H54 (cell line): ENCODE measurements around the gene KRT33B.
"Not testable (repeated sequence)": the region's sequence is repeated elsewhere in the genome, so short reads cannot be mapped to it uniquely, and the experiment has no call there.

Experiments used
- DNase-seq: peaks from one replicate; pipeline ENCODE4 v3.0.0; 2011; ENCODE audit warnings: low spot score, mixed read lengths; ENCODE audit not compliant: insufficient read length
- FAIRE-seq: peaks from 3 replicates; lab custom pipeline; 2011; peaks lifted over from hg19 to GRCh38; lab: Jason Lieb, UNC
- POLR2A ChIP-seq: IDR thresholded peaks from 2 replicates; pipeline ENCODE4 v1.6.1; 2011; ENCODE audit warnings: low read depth, mild to moderate bottlenecking, low read length

KRT33B gene

DNA sequence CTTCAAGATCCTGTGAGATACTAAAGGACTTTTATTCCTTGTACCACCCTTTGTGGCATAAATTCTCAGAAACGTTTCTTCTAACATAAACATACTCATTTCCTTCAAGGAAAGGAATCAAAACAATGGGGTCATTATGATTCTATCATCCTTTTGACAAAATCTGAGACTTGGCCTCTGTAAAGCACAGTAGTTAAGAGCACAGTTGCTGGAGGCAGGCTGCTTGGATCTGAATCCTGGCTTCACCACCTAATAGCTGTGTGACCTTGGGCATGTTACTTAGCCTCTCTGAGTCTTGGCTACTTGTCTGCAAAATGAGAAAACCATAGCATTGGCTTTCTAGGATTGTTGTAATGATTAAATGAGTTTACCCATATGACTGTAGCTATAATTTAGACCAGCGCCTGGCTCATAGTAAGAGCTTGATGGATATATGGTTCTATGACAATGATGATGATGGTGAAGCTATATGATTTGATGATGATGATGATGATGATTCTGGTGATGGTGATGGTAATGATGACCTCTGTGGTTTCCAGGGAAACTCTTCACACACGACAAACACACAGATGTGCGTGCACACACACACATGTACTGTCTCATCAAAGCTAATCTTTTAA lies 33.9 kb upstream of the KRT33B start:
- no peak for TF ChIP-seq POLR2A
- FAIRE-seq (no peak), DNase-seq (no peak)

- DNase-seq (no peak), FAIRE-seq (no peak)
- TF ChIP-seq POLR2A = no peak
These were observed 32.5 kb upstream of the KRT33B start for GRCh38 chr17:41402161-41402560.

DNA sequence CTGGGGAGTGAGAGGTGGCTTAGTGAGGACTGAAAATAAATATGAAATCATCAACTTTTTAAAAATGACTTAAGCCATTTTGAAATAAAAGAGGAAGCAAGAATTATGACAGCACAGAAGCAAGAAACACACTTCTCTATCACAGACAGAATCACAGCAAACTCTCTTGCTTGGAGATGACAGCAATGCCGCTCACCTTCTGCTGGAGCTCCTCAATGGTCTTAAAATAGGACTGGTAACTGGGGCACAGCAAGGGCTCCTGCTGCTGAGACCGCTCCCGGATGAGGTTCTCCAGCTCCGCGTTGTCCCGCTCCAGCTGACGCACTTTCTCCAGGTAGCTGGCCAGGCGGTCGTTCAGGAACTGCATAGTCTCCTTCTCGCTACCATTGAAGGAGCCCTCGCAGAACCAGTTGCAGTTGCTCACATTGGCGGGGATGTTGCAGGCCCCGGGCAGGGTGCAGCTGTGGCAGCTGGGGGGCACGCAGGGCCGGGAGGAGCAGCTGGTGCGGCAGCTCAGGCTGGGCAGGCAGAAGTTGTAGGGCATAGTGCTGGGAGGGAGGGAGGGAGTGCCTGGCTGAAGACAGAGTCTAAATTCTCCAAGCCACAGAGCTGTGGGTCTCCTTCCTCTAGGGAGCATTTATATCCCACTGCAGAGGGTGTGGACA lies 27.5 kb upstream of the KRT33B start, which contains the start of gene KRT31:
KRT31 (minus strand) TSS at position 613 of the 665 bp plus-strand sequence; CDS start at position 544, 69 bp downstream.
- no peak for DNase-seq
- TF ChIP-seq POLR2A = no peak
- no peak for FAIRE-seq

- FAIRE-seq = no peak
- no peak for TF ChIP-seq POLR2A
- DNase-seq = no peak
These were observed 26.7 kb upstream of the KRT33B start for GRCh38 chr17:41396340-41396739.

GRCh38 chr17:41395611-41396010 lies 26.0 kb upstream of the KRT33B start:
- FAIRE-seq = no peak
- no peak for TF ChIP-seq POLR2A
- no peak for DNase-seq

DNA sequence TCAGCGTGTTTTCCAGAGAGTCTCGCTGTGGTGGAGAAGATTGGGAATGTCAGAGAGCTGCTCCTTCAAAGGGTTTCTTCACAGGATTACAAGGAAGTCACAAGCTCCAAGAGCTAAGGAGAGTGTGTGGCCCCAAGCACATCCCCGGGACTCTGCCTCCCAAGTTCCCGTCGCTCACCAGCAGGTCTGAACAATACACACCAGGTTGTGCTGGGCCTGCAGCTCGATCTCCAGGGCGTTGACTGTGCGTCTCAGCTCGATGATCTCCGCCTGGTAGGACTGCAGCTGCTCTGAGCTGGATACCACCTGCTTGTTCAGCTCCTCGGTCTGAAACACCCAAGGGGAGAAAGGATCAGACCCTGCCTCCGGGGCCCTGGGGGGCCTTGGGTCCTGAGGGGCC lies 25.4 kb upstream of the KRT33B start:
- not testable (repeated sequence) for DNase-seq, FAIRE-seq

GRCh38 chr17:41394254-41394996 lies 24.8 kb upstream of the KRT33B start:
- DNase-seq (no peak), FAIRE-seq (no peak)

DNA sequence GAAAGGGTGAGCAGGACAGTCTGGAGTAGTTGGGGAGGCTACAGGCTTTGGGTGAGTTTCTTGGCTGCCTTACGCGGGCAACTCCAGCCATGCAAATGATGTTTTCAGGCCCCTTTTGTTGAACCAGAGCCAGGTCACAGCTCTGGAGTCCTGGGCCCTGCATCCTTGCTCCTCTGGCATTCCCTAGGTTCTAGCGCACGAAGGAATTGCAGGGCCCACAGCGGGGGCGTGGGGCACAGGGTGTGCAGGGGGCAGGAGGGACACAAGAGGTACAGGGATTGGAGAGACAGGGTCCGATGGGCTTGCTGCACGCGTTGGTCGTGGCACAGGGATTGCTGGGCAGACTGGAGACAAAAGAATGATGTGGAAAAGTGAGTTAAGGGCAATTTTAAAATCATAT lies 24.2 kb upstream of the KRT33B start:
- no peak for TF ChIP-seq POLR2A
- no peak for DNase-seq
- FAIRE-seq = no peak

More at GRCh38 chr17:41394254-41394996, 24.8 kb upstream of the KRT33B start:
- TF ChIP-seq POLR2A = no peak

GRCh38 chr17:41393294-41393693 lies 23.7 kb upstream of the KRT33B start:
- DNase-seq = no peak
- no peak for TF ChIP-seq POLR2A
- no peak for FAIRE-seq

GRCh38 chr17:41392278-41392677 lies 22.7 kb upstream of the KRT33B start:
- no peak for TF ChIP-seq POLR2A
- DNase-seq = no peak
- FAIRE-seq = no peak

- no peak for DNase-seq
- no peak for TF ChIP-seq POLR2A
- no peak for FAIRE-seq
These were observed 21.9 kb upstream of the KRT33B start for GRCh38 chr17:41391535-41391934.

DNA sequence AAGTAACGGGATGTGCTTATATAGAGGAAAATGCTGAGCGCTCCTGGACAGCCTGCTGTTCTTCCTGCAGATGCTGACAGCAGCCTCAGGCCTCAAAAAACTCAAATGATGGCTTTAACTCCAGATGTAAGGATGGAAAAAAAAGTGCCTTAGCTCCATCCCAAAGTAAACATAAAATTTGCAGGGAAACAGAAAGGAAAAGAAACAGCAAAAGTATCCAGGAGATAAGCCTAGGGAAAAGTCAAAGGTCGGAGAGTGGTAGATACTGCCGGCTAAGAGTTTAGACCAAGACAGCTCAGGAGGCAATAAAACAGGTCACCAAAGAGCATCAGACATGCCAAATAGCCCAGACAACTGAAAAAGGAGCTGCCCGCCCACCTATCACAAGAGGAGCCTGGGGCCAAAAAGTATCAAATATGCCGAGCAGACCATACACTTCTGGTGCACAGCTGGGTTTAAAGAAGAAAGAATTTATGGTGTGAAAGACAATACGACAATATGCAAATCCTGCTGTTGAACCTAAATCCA lies 20.9 kb upstream of the KRT33B start:
- DNase-seq (no peak), FAIRE-seq (no peak)
- no peak for TF ChIP-seq POLR2A

- FAIRE-seq = no peak
- no peak for DNase-seq
- no peak for TF ChIP-seq POLR2A
These were observed 18.1 kb upstream of the KRT33B start for GRCh38 chr17:41387670-41388069.

- FAIRE-seq = no peak
- TF ChIP-seq POLR2A = no peak
- DNase-seq = no peak
These were observed 16.6 kb upstream of the KRT33B start for GRCh38 chr17:41386227-41386626.
